GM13977 (cell line): ENCODE measurements around the gene GRIN2A.

ENCODE experiments used
- DNase-seq: peaks from one replicate; pipeline ENCODE4 v3.0.0; 2012; ENCODE audit warnings: low spot score
- CTCF ChIP-seq: IDR thresholded peaks from 2 replicates; pipeline ENCODE4 v1.5.1; 2012; ENCODE audit warnings: mild to moderate bottlenecking, control low read depth; ENCODE audit not compliant: insufficient read depth; ENCODE audit errors: extremely low read depth, missing control alignments
- in situ Hi-C: fragments of 300-500 bp; cut with MboI; formaldehyde crosslinking; loops from one replicate; pipeline ENCODE4 v1.12.0; 2022; ENCODE audit warnings: low sequenced_read_pairs, low pct_unique_long_range_greater_than_20kb, mixed read lengths, inconsistent platforms; ENCODE audit not compliant: unreplicated experiment

The GRIN2A gene

GRCh38 chr16:9791556-9791955 is 390.7 kb downstream of the GRIN2A start:
- in situ Hi-C loops: no loop called here
- DNase-seq: no peak
- TF ChIP-seq CTCF: no peak

GRCh38 chr16:9790199-9790598 is 392.0 kb downstream of the GRIN2A start:
- TF ChIP-seq CTCF: no peak
- in situ Hi-C loops: no loop called here
- no peak for DNase-seq

GRCh38 chr16:9787717-9788116 is 394.5 kb downstream of the GRIN2A start:
- DNase-seq: no peak
- in situ Hi-C loops: no loop called here
- TF ChIP-seq CTCF: no peak

DNA sequence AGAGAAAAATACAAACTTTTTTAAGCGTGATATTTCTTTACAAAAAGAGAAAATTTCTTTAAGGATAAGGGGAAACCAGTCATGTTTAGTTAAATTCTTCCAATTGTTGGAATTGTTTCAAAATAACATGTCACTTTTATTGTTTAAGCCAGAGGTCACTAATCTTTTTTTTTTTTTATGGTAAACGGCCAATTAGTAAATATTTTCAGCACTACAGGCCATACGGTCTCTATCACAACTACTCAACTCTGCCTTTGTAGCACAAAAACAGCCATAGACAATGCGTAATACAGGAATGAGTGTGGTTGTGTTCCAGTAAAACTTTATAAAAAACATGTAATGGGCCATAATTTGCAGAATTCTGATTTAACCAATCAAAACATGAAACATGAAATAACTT is 401.4 kb downstream of the GRIN2A start:
- in situ Hi-C loops: no loop called here
- DNase-seq: no peak
- no peak for TF ChIP-seq CTCF

GRCh38 chr16:9778849-9779248 is 403.4 kb downstream of the GRIN2A start:
- DNase-seq: no peak
- in situ Hi-C loops: no loop called here
- TF ChIP-seq CTCF: no peak

DNA sequence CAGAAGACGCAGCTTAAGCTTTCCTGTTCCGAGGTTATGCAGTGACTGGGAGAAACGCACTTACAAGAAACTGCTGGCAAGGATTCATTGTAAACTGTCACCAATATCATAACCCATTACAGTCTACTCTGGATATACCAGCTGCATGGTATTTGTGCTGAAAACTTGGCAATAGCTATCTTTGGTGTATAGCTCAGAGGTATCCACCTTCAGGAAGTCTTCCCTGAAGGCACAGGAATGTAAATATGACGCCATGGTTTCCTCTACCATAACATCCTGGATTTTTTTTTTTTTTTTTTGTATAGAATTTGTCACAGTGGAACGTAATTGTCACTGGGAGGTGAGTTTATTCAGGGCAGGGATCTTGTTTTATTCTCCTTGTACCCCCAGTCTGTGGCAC is 406.2 kb downstream of the GRIN2A start:
- DNase-seq: no peak
- no peak for TF ChIP-seq CTCF
- in situ Hi-C loops: no loop called here

GRCh38 chr16:9773289-9773688 is 408.9 kb downstream of the GRIN2A start:
- in situ Hi-C loops: no loop called here
- no peak for TF ChIP-seq CTCF
- no peak for DNase-seq
